ENCODE measurements around the gene C22orf15. TPM values are rescaled to one million over a fixed set of nuclear protein-coding genes. Genes with fewer than 3 reads are reported as not detected.

Gene C22orf15
- total and polyA plus RNA-seq, 2 of the 8 experiments (the other 6 are each of a cell fraction or from before 2014, with no cell fraction given) = 4.2 to 4.9 TPM

- Histone ChIP-seq H3K9me3 (ENCODE audit: insufficient read depth in 2 of 2, low read depth in 1 of 2, low read length in 1 of 2) (no peaks in the 10 kb centered on the region), H3K23ac (ENCODE audit: insufficient read length) (no peak overlapping the region), H3K27me3 (replicated peaks in 1 of 4; ENCODE audit: control insufficient read depth in 3 of 4, extremely low read depth in 1 of 4, insufficient read depth in 3 of 4, low read length in 3 of 4) (no peaks in the 10 kb centered on the region), H3K23me2 (ENCODE audit: low read depth, low read length) (no peaks in the 10 kb centered on the region), H4K8ac (ENCODE audit: extremely low read depth, insufficient read depth, low read length) (no peak overlapping the region), H3K9ac (replicated peaks in 1 of 4; ENCODE audit: extremely low read depth in 1 of 4, low read depth in 3 of 4, low read length in 3 of 4) (no peak overlapping the region), H3K4me2 (ENCODE audit: insufficient read depth in 1 of 2, low read depth in 2 of 2, low read length in 2 of 2) (no peak overlapping the region), H3K14ac (ENCODE audit: insufficient read length) (no peak overlapping the region), H3K79me2 (ENCODE audit: control insufficient read depth in 1 of 2, insufficient read depth in 2 of 2, low read length in 2 of 2) (no peaks in the 10 kb centered on the region), H2AFZ (ENCODE audit: low read length) (no peak overlapping the region), H3K56ac (replicated peaks; ENCODE audit: insufficient read length, low read depth, low read length) (no peak overlapping the region), H3K4ac (replicated peaks; ENCODE audit: insufficient read length, low read depth, low read length) (no peak overlapping the region), H3K27ac (ENCODE audit: low read depth, low read length) (no peak overlapping the region), H4K20me1 (replicated peaks in 1 of 2; ENCODE audit: control insufficient read depth in 1 of 2, insufficient read depth in 2 of 2, low read length in 2 of 2) (peaks cover 0 to 5% of the 10 kb centered on the region in 2 experiments), H4K91ac (replicated peaks; ENCODE audit: insufficient read length, low read length) (no peak overlapping the region), H3K4me1 (replicated peaks in 1 of 4; ENCODE audit: control insufficient read depth in 3 of 4, insufficient read depth in 4 of 4, low read length in 3 of 4) (no peaks in the 10 kb centered on the region), H2BK15ac (ENCODE audit: low read length) (no peak overlapping the region), H2BK20ac (ENCODE audit: low read length) (no peak overlapping the region), H2BK120ac (replicated peaks; ENCODE audit: low read depth, low read length) (no peak overlapping the region), H3K18ac (ENCODE audit: extremely low read depth, low read length) (no peak overlapping the region), H2AK5ac (ENCODE audit: low read depth, low read length) (no peak overlapping the region), H3K79me1 (ENCODE audit: low read depth, low read length) (no peaks in the 10 kb centered on the region), H3K4me3 (ENCODE audit: extremely low read depth in 1 of 4, insufficient read depth in 2 of 4, low read depth in 3 of 4, low read length in 4 of 4) (no peak overlapping the region), H4K5ac (ENCODE audit: insufficient read length, low read depth, low read length) (no peak overlapping the region), H2BK5ac (ENCODE audit: low read depth, low read length) (no peak overlapping the region), H3K36me3 (ENCODE audit: control insufficient read depth in 2 of 4, insufficient read depth in 4 of 4, low read length in 3 of 4) (peaks cover 0 to 9% (median 2%) of the 10 kb centered on the region in 4 experiments; a peak in 3 of 8 replicates), H2BK12ac (ENCODE audit: low read depth, low read length) (no peak overlapping the region)
- 78% methylated on average over 2 of the region's 2 CpGs; no CpG with 5 or more reads in 1 of the 2 experiments for WGBS, 2 experiments (ENCODE audit: extremely low coverage in 1 of 2, insufficient coverage in 1 of 2, insufficient read length in 1 of 2, insufficient replicate concordance in 2 of 2, low coverage in 1 of 2, low lambda C conversion rate in 2 of 2, missing lambda C conversion rate in 1 of 2)
- DNase-seq (ENCODE audit: low read depth in 1 of 2, low spot score in 2 of 2) (no peak), FAIRE-seq (no peak)
- POLR2A ChIA-PET (ENCODE audit: partially characterized antibody) = interaction anchor here (1.2 kb wide), 1 partner anchor 26 kb away, joined by 3 read pairs; no protein-coding TSS in a partner anchor
- CTCF ChIA-PET (ENCODE audit: partially characterized antibody) = interaction anchor here (0.7 to 1.2 kb wide), 2 partner anchors 25 to 45 kb away, joined by 3 read pairs; no protein-coding TSS in a partner anchor
- no peak for TF ChIP-seq KDM5A (IDR thresholded peaks at IDR 0.05; ENCODE audit: low read length)
- TF ChIP-seq RFX5 (IDR thresholded peaks at IDR 0.05; ENCODE audit: borderline replicate concordance, low read depth, low read length) = no peak
- no peak for TF ChIP-seq EP300 (IDR thresholded peaks at IDR 0.05; ENCODE audit: borderline replicate concordance in 1 of 2, low read depth in 2 of 2, low read length in 2 of 2)
Measured at GRCh38 chr22:23743303-23743705, 19.5 kb upstream of the C22orf15 start.

Data from H1 (cell line).